Hepatocyte (in vitro differentiated cells): ENCODE measurements around the gene RGS14. TPM values are rescaled to one million over a fixed set of nuclear protein-coding genes. Genes with fewer than 3 reads are reported as not detected.

Experiments used
- DNase-seq: peaks from one replicate; pipeline ENCODE4 v3.0.0-alpha.2; 2016; ENCODE audit warnings: low spot score
- H2AFZ ChIP-seq: fragments of 200-600 bp; sonication (generic); 2 replicates; pipeline ENCODE4 v1.6.0; 2016; ENCODE audit warnings: antibody characterized with exemption, mild to moderate bottlenecking
- H3K27ac ChIP-seq: fragments of 200-600 bp; sonication (generic); 2 replicates; pipeline ENCODE4 v1.5.1; 2016; ENCODE audit warnings: mild to moderate bottlenecking
- H3K27me3 ChIP-seq: fragments of 200-600 bp; sonication (generic); 2 replicates; pipeline ENCODE4 v1.6.1; 2016
- H3K36me3 ChIP-seq: fragments of 200-600 bp; sonication (generic); replicated peaks from 2 replicates; pipeline ENCODE4 v1.5.1; 2016; ENCODE audit warnings: low read depth; ENCODE audit not compliant: insufficient read depth
- H3K4me1 ChIP-seq: fragments of 200-600 bp; sonication (generic); 2 replicates; pipeline ENCODE4 v1.5.1; 2016; ENCODE audit warnings: mild to moderate bottlenecking, moderate library complexity; ENCODE audit not compliant: insufficient read depth
- H3K4me2 ChIP-seq: fragments of 200-600 bp; sonication (generic); 2 replicates; pipeline ENCODE4 v1.6.0; 2016
- H3K4me3 ChIP-seq: fragments of 200-600 bp; sonication (generic); 2 replicates; pipeline ENCODE4 v1.5.1; 2016; ENCODE audit warnings: mild to moderate bottlenecking
- H3K79me2 ChIP-seq: fragments of 200-600 bp; sonication (generic); 2 replicates; pipeline ENCODE4 v1.6.0; 2017; ENCODE audit warnings: mild to moderate bottlenecking
- H3K9me2 ChIP-seq: fragments of 200-600 bp; sonication (generic); replicated peaks from 2 replicates; pipeline ENCODE4 v1.6.0; 2017; ENCODE audit warnings: mild to moderate bottlenecking; ENCODE audit not compliant: insufficient read depth
- H3K9me3 ChIP-seq: fragments of 200-600 bp; sonication (generic); 2 replicates; pipeline ENCODE4 v1.5.1; 2016; ENCODE audit warnings: low read depth, mild to moderate bottlenecking
- H4K20me1 ChIP-seq: fragments of 200-600 bp; sonication (generic); 2 replicates; pipeline ENCODE4 v1.6.0; 2016; ENCODE audit warnings: mild to moderate bottlenecking; ENCODE audit not compliant: insufficient read depth, poor library complexity, severe bottlenecking
- EZH2 ChIP-seq: fragments of 200-600 bp; sonication (generic); IDR thresholded peaks from 2 replicates; pipeline ENCODE4 v1.6.1; 2016; ENCODE audit warnings: antibody characterized with exemption, mild to moderate bottlenecking, borderline replicate concordance
- EZH2phosphoT487 ChIP-seq: fragments of 200-600 bp; sonication (generic); IDR thresholded peaks from one replicate; pipeline ENCODE4 v1.6.1; 2018; ENCODE audit warnings: antibody characterized with exemption, mild to moderate bottlenecking, low read depth, moderate library complexity; ENCODE audit not compliant: unreplicated experiment, severe bottlenecking
- WGBS: methylation state at CpG from one replicate; pipeline ENCODE4 v1.1.6; 2016; ENCODE audit warnings: low lambda C conversion rate; ENCODE audit errors: missing lambda C conversion rate; 5-methylcytosine and 5-hydroxymethylcytosine counted together
- polyA plus RNA-seq: library from polyadenylated mRNA; unstranded; fragments of >200 nt; fragmentation: Nextera tagmentation; extraction: Ambion mirVana; gene quantifications from 2 replicates; pipeline ENCODE4 v1.2.1, GENCODE V29; 2016
- total RNA-seq: library from RNA; depleted of rRNA; stranded (reverse); fragments of >200 nt; gene quantifications from 2 replicates; pipeline ENCODE4 v1.2.3, GENCODE V29; 2014
- TF ChIP-seq, protein P1 (sequence below): fragments of 200-600 bp; sonication (generic); IDR thresholded peaks from 2 replicates; pipeline ENCODE4 v1.5.1; 2016; ENCODE audit warnings: antibody characterized with exemption, mild to moderate bottlenecking; ENCODE audit not compliant: poor library complexity

Gene RGS14
- total and polyA plus RNA-seq, 2 experiments from 2014 or later: 36.5 to 37.0 TPM

DNA sequence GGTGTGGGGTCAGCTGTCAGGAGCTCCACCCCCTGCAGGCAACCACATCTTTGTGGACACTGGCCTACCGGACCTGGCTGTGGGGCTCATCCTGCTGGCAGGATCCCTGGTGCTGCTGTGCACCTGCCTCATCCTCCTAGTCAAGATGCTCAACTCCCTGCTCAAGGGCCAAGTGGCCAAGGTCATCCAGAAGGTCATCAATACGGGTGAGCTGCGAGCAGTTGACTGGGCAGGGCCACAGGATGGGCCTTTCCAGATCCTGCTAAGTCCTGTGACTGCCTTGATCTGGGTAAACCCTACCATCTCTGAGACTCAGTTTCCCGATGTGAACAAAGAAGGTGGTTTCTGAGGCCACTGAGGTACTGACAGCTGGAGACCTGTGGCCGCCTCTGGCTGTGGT lies 36.3 kb downstream of the RGS14 start:
- no peaks in the 10 kb centered on the region for H3K9me3 ChIP-seq
- no peak for DNase-seq
- no peak overlapping the region for H3K4me2 ChIP-seq
- H3K4me3 ChIP-seq: no peak overlapping the region
- WGBS: 75% methylated on average over 5 of the region's 5 CpGs
- H3K27ac ChIP-seq: no peak overlapping the region
- H3K4me1 ChIP-seq: peaks cover 3% of the 10 kb centered on the region
- no peaks in the 10 kb centered on the region for H3K79me2 ChIP-seq
- TF ChIP-seq EZH2phosphoT487 (no peak), EZH2 (no peak)
- TF ChIP-seq, protein P1, sequence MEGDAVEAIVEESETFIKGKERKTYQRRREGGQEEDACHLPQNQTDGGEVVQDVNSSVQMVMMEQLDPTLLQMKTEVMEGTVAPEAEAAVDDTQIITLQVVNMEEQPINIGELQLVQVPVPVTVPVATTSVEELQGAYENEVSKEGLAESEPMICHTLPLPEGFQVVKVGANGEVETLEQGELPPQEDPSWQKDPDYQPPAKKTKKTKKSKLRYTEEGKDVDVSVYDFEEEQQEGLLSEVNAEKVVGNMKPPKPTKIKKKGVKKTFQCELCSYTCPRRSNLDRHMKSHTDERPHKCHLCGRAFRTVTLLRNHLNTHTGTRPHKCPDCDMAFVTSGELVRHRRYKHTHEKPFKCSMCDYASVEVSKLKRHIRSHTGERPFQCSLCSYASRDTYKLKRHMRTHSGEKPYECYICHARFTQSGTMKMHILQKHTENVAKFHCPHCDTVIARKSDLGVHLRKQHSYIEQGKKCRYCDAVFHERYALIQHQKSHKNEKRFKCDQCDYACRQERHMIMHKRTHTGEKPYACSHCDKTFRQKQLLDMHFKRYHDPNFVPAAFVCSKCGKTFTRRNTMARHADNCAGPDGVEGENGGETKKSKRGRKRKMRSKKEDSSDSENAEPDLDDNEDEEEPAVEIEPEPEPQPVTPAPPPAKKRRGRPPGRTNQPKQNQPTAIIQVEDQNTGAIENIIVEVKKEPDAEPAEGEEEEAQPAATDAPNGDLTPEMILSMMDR: no peak
- no peaks in the 10 kb centered on the region for H3K27me3 ChIP-seq
- H3K9me2 ChIP-seq: no peaks in the 10 kb centered on the region
- H3K36me3 ChIP-seq: no peaks in the 10 kb centered on the region
- H2AFZ ChIP-seq: no peak overlapping the region
- no peaks in the 10 kb centered on the region for H4K20me1 ChIP-seq

DNA sequence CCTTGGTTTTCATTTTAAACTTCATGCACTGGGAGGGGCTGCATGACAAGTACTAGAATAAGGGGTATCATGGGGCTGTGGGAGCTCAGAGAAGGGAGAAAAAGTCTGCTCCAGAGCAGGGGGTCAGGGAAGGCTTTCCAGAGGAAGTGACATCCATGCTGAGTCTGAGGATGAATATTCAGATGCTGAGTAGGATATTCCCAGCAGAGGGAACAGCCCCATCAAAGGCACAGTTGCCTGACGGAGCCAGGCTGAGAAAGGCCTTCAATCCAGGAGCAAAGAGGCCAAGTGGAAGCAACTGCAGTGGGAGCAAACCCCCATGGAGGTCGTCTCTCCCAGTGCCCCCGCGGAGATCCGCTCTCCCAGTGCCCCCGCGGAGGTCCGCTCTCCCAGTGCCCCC lies 38.4 kb downstream of the RGS14 start:
- Histone ChIP-seq H3K9me2 (no peaks in the 10 kb centered on the region), H4K20me1 (no peaks in the 10 kb centered on the region), H3K27me3 (no peaks in the 10 kb centered on the region), H3K4me1 (no peaks in the 10 kb centered on the region), H3K4me3 (no peak overlapping the region), H3K9me3 (no peaks in the 10 kb centered on the region), H3K4me2 (no peak overlapping the region), H3K79me2 (no peaks in the 10 kb centered on the region), H2AFZ (no peak overlapping the region), H3K36me3 (no peaks in the 10 kb centered on the region), H3K27ac (no peak overlapping the region)
- DNase-seq: no peak
- 88% methylated on average over 1 of the region's 8 CpGs for WGBS
- TF ChIP-seq, protein P1: no peak
- TF ChIP-seq EZH2phosphoT487 (no peak), EZH2 (no peak)

DNA sequence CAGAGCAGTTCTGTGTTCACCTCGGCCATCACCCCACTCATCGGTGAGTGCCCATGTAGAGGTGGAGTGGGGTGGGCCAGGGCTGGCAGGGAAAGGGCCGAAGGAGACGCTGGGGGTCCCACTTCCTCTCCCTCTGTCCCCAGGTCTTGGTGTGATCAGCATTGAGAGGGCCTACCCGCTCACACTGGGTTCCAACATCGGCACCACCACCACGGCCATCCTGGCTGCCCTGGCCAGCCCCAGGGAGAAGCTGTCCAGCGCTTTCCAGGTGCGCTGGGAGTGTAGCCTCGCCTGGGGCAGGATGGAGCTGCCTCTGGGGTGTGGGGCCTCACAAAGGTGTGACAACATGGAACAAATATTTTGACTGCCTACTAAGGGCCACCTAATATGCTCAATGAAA lies 39.1 kb downstream of the RGS14 start:
- H3K9me3 ChIP-seq: no peaks in the 10 kb centered on the region
- H4K20me1 ChIP-seq: no peaks in the 10 kb centered on the region
- no peak for DNase-seq
- H3K4me2 ChIP-seq: no peak overlapping the region
- no peaks in the 10 kb centered on the region for H3K79me2 ChIP-seq
- H3K9me2 ChIP-seq: no peaks in the 10 kb centered on the region
- no peaks in the 10 kb centered on the region for H3K36me3 ChIP-seq
- no peak overlapping the region for H2AFZ ChIP-seq
- TF ChIP-seq, protein P1: no peak
- TF ChIP-seq EZH2: no peak
- no peak for TF ChIP-seq EZH2phosphoT487
- H3K4me3 ChIP-seq: no peak overlapping the region
- H3K27ac ChIP-seq: no peak overlapping the region
- H3K4me1 ChIP-seq: no peaks in the 10 kb centered on the region
- peaks cover 2% of the 10 kb centered on the region for H3K27me3 ChIP-seq
- WGBS: 95% methylated on average over 10 of the region's 10 CpGs

DNA sequence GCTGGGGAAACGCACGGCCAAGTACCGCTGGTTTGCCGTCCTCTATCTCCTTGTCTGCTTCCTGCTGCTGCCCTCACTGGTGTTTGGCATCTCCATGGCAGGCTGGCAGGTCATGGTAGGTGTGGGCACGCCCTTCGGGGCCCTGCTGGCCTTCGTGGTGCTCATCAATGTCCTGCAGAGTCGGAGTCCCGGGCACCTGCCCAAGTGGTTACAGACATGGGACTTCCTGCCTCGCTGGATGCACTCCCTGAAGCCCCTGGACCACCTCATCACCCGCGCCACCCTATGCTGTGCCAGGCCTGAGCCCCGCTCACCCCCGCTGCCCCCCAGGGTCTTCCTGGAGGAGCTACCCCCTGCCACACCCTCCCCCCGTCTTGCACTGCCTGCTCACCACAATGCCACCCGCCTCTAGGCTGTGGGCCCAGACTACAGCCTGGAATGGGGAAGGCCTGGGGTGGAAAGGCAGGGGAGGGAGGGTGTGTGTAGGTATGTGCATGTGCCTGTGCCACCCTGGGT lies 40.2 kb downstream of the RGS14 start:
- no peak for DNase-seq
- Histone ChIP-seq H4K20me1 (no peaks in the 10 kb centered on the region), H3K36me3 (no peaks in the 10 kb centered on the region), H3K4me3 (no peak overlapping the region), H3K79me2 (no peaks in the 10 kb centered on the region), H3K27me3 (peaks cover 4% of the 10 kb centered on the region), H3K9me2 (no peaks in the 10 kb centered on the region), H3K4me2 (no peak overlapping the region), H2AFZ (no peak overlapping the region), H3K4me1 (peaks cover 4% of the 10 kb centered on the region), H3K27ac (no peak overlapping the region), H3K9me3 (no peaks in the 10 kb centered on the region)
- WGBS: 90% methylated on average over 12 of the region's 16 CpGs
- TF ChIP-seq EZH2phosphoT487 (no peak), EZH2 (no peak)
- TF ChIP-seq, protein P1: no peak
